SK-MEL-5 (cell line): ENCODE data around the gene TCF12. TPM values are rescaled to one million over a fixed set of nuclear protein-coding genes. Genes with fewer than 3 reads are reported as not detected.
"Not testable (repeated sequence)": the region's sequence is repeated elsewhere in the genome, so short reads cannot be mapped to it uniquely, and the experiment has no call there.

ENCODE experiments used
- DNase-seq: peaks from one replicate; pipeline ENCODE4 v3.0.0-alpha.2; 2016; ENCODE audit warnings: low read depth, low spot score
- in situ Hi-C: cut with HindIII; loops from 2 replicates; pipeline ENCODE4 v1.10.0; 2016; ENCODE audit warnings: low sequenced_read_pairs, high pct_unique_total_duplicates, low pct_unique_long_range_greater_than_20kb
- total RNA-seq: library from RNA; depleted of rRNA; stranded (reverse); fragments of >200 nt; shearing (Covaris generic); gene quantifications from 2 replicates; pipeline ENCODE4 v1.2.3, GENCODE V29; 2014

The TCF12 gene
- total RNA-seq, 1 experiment from 2014 or later = 90.2 TPM

GRCh38 chr15:56987286-56987685 lies 68.8 kb downstream of the TCF12 start:
- DNase-seq = no peak

GRCh38 chr15:56988219-56988618 lies 69.8 kb downstream of the TCF12 start:
- no peak for DNase-seq
- in situ Hi-C loops = no loop called here

More at GRCh38 chr15:56987286-56987685, 68.8 kb downstream of the TCF12 start:
- in situ Hi-C loops = no loop called here

GRCh38 chr15:56989411-56989924 lies 71.0 kb downstream of the TCF12 start:
- in situ Hi-C loops = no loop called here
- DNase-seq = peak; percentile 50

- DNase-seq = no peak
- in situ Hi-C loops = no loop called here
Observed at GRCh38 chr15:56991017-56991416, 72.6 kb downstream of the TCF12 start.

GRCh38 chr15:56992725-56993124 lies 74.3 kb downstream of the TCF12 start:
- no peak for DNase-seq
- in situ Hi-C loops = no loop called here

GRCh38 chr15:56994280-56994679 lies 75.8 kb downstream of the TCF12 start:
- no peak for DNase-seq
- in situ Hi-C loops = no loop called here

GRCh38 chr15:56996093-56996492 lies 77.6 kb downstream of the TCF12 start:
- DNase-seq = no peak
- in situ Hi-C loops = no loop called here

- in situ Hi-C loops = no loop called here
- DNase-seq = no peak
Observed at GRCh38 chr15:56996746-56997470, 78.5 kb downstream of the TCF12 start.

- in situ Hi-C loops = no loop called here
- no peak for DNase-seq
Observed at GRCh38 chr15:57003418-57003817, 85.0 kb downstream of the TCF12 start.

- no peak for DNase-seq
- in situ Hi-C loops = no loop called here
Observed at GRCh38 chr15:57005244-57005643, 86.8 kb downstream of the TCF12 start.

- DNase-seq, in situ Hi-C loops: not testable (repeated sequence)
Observed at GRCh38 chr15:57007797-57008196, 89.4 kb downstream of the TCF12 start.

- in situ Hi-C loops = no loop called here
- DNase-seq = no peak
Observed at GRCh38 chr15:57010724-57011123, 92.3 kb downstream of the TCF12 start.

- in situ Hi-C loops = no loop called here
- no peak for DNase-seq
Observed at GRCh38 chr15:57012556-57012955, 94.1 kb downstream of the TCF12 start.

- in situ Hi-C loops = not testable (repeated sequence)
Observed at GRCh38 chr15:57014896-57015295, 96.5 kb downstream of the TCF12 start.

GRCh38 chr15:57015360-57015759 lies 96.9 kb downstream of the TCF12 start:
- in situ Hi-C loops = no loop called here
- no peak for DNase-seq

More at GRCh38 chr15:57014896-57015295, 96.5 kb downstream of the TCF12 start:
- not testable (repeated sequence) for DNase-seq

GRCh38 chr15:57015897-57016296 lies 97.5 kb downstream of the TCF12 start:
- DNase-seq = no peak
- in situ Hi-C loops = no loop called here

- peak; percentile 51 for DNase-seq
- in situ Hi-C loops = no loop called here
Observed at GRCh38 chr15:57017024-57017423, 98.6 kb downstream of the TCF12 start.

- DNase-seq = no peak
- in situ Hi-C loops = no loop called here
Observed at GRCh38 chr15:57018151-57018550, 99.7 kb downstream of the TCF12 start.

GRCh38 chr15:57019496-57020160 lies 101.2 kb downstream of the TCF12 start:
- peak; percentile 57 for DNase-seq
- in situ Hi-C loops = no loop called here
